Measurements from ENCODE around the gene NFIB.

DNA sequence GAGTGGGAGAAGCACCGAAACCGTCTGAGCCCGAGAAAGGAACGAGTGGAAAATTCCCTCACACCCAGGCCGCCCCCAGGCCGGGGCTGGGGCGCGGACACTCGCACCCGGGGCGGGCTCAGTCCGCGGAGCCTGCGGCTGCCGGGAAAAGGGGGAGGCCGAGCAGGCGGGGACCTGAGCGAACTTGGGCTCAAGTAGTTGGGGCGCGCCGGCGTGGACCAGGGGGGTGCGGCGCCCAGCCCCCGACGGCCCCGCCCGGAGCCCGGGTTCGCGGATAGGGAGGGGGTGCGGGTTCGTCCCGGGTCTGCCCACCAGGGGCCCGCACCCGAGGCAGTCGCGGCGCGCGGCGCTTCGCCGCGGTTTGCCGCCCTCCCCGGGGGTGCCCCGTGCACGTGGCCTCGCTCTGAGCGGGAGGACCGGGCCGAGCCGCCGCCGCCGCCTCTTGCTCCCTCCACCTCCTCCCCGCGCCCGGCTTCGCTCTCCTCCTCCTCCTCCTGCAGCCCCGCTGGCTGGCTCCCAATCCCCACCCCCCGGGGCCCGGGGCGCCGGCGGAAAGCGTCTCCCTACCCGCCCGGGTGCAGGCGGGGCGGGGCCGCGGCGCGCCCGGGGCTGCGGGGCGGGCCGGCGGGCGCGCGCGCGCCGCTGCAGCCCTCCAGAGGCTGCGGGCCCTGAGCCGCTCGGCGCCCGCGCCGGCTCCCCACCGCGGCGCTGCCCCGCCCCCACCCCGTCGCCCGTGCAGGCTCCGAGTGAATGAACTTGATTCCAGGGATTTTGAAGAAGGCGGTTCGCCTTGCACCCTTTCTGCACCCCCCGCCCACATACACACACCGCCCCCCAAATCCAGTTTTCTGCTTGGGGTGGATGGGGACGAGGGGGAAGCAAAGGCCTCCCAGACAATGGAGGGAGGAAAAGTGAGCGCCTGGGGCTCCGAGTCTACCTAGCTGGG is 1.3 kb upstream of the NFIB start:
- TF ChIP-seq, protein P1, sequence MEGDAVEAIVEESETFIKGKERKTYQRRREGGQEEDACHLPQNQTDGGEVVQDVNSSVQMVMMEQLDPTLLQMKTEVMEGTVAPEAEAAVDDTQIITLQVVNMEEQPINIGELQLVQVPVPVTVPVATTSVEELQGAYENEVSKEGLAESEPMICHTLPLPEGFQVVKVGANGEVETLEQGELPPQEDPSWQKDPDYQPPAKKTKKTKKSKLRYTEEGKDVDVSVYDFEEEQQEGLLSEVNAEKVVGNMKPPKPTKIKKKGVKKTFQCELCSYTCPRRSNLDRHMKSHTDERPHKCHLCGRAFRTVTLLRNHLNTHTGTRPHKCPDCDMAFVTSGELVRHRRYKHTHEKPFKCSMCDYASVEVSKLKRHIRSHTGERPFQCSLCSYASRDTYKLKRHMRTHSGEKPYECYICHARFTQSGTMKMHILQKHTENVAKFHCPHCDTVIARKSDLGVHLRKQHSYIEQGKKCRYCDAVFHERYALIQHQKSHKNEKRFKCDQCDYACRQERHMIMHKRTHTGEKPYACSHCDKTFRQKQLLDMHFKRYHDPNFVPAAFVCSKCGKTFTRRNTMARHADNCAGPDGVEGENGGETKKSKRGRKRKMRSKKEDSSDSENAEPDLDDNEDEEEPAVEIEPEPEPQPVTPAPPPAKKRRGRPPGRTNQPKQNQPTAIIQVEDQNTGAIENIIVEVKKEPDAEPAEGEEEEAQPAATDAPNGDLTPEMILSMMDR (optimal IDR thresholded peaks at IDR 0.05 in 1 of 3, IDR thresholded peaks at IDR 0.05 in 1 of 3, conservative IDR thresholded peaks at IDR 0.05 in 1 of 3; ENCODE audit: extremely low read depth in 1 of 3, insufficient read depth in 2 of 3, low read length in 3 of 3) = no peak
- no peak for TF ChIP-seq EZH2 (IDR thresholded peaks at IDR 0.05; ENCODE audit: low read length)

Data from keratinocyte (primary cell).